T-helper 2 cell treated with Interferon-gamma antibody and Interleukin-4, amounts not matched to agents 100 ng/mL and 5 ng/mL, for 36 hours (primary cell): ENCODE data around the gene CLRN3. TPM values are rescaled to one million over a fixed set of nuclear protein-coding genes. Genes with fewer than 3 reads are reported as not detected.

Experiments used
- intact Hi-C: fragments of 100-400 bp; cut with micrococcal nuclease; formaldehyde crosslinking; loops from one replicate; pipeline ENCODE4 v1.15.1; 2023
- total RNA-seq: library from RNA; stranded (reverse); gene quantifications from 2 replicates; pipeline ENCODE4 v1.2.3, GENCODE V29; 2022

The CLRN3 gene
- total RNA-seq, 1 donor from 2014 or later = not detected

GRCh38 chr10:127875916-127876315 is 16.8 kb downstream of the CLRN3 start:
- intact Hi-C loops = no loop called here

GRCh38 chr10:127875449-127875765 is 17.3 kb downstream of the CLRN3 start:
- intact Hi-C loops = no loop called here

GRCh38 chr10:127874671-127875448 is 17.9 kb downstream of the CLRN3 start:
- intact Hi-C loops = no loop called here

- intact Hi-C loops = no loop called here
These were observed 18.8 kb downstream of the CLRN3 start for GRCh38 chr10:127873901-127874470.

GRCh38 chr10:127872871-127873600 is 19.7 kb downstream of the CLRN3 start:
- intact Hi-C loops = no loop called here

- intact Hi-C loops = no loop called here
These were observed 20.6 kb downstream of the CLRN3 start for GRCh38 chr10:127872011-127872761.

GRCh38 chr10:127871631-127872010 is 21.1 kb downstream of the CLRN3 start:
- intact Hi-C loops = no loop called here

GRCh38 chr10:127869329-127869728 is 23.4 kb downstream of the CLRN3 start:
- intact Hi-C loops = no loop called here

- intact Hi-C loops = no loop called here
These were observed 24.9 kb downstream of the CLRN3 start for GRCh38 chr10:127867805-127868204.

- intact Hi-C loops = no loop called here
These were observed 26.3 kb downstream of the CLRN3 start for GRCh38 chr10:127866276-127867013.

GRCh38 chr10:127863231-127863825 is 29.4 kb downstream of the CLRN3 start:
- intact Hi-C loops = no loop called here

GRCh38 chr10:127860592-127860991 is 32.1 kb downstream of the CLRN3 start:
- intact Hi-C loops = no loop called here

- intact Hi-C loops = loop anchor here (10.0 kb wide), 1 partner anchor 291 kb away; no protein-coding TSS in a partner anchor
These were observed 36.8 kb downstream of the CLRN3 start for GRCh38 chr10:127855976-127856375.

- intact Hi-C loops = loop anchor here (10.0 kb wide), 1 partner anchor 291 kb away; no protein-coding TSS in a partner anchor
These were observed 37.2 kb downstream of the CLRN3 start for GRCh38 chr10:127855591-127855881.

GRCh38 chr10:127854769-127855590 is 37.8 kb downstream of the CLRN3 start:
- intact Hi-C loops = loop anchor here (1.0 to 10.0 kb wide), 3 partner anchors 214 to 1873 kb away; no protein-coding TSS in a partner anchor

- intact Hi-C loops = loop anchor here (1.0 to 10.0 kb wide), 4 partner anchors 137 to 1872 kb away; no protein-coding TSS in a partner anchor
These were observed 38.6 kb downstream of the CLRN3 start for GRCh38 chr10:127853868-127854768.

- intact Hi-C loops = loop anchor here (2.0 to 10.0 kb wide), 3 partner anchors 136 to 1870 kb away; no protein-coding TSS in a partner anchor
These were observed 40.3 kb downstream of the CLRN3 start for GRCh38 chr10:127852456-127852855.

GRCh38 chr10:127851661-127852194 is 41.0 kb downstream of the CLRN3 start:
- intact Hi-C loops = loop anchor here (2.0 to 10.0 kb wide), 3 partner anchors 135 to 1869 kb away; no protein-coding TSS in a partner anchor
